OCI-LY7 (cell line): ENCODE data around the gene ATP2C1. TPM values are rescaled to one million over a fixed set of nuclear protein-coding genes. Genes with fewer than 3 reads are reported as not detected.

ENCODE experiments used
- BruUV-seq: library from RNA; stranded (reverse); fragments of 400-500 nt; replicated peaks from 2 replicates; lab custom pipeline; 2021; lab: Mats Ljungman, UMichigan
- CTCF ChIA-PET: fragments of 300-600 bp; sonication (Branson Sonifier 250); formaldehyde crosslinking; loops from one replicate; lab custom pipeline; 2022; ENCODE audit warnings: antibody characterized with exemption; ENCODE audit not compliant: unreplicated experiment; lab: Charles Lee
- POLR2A ChIA-PET: fragments of 300-600 bp; sonication (Branson Sonifier 250); formaldehyde crosslinking; loops from one replicate; lab custom pipeline; 2022; ENCODE audit warnings: antibody characterized with exemption; lab: Charles Lee
- DNase-seq: peaks from one replicate; pipeline ENCODE4 v3.0.0-alpha.2; 2015; ENCODE audit warnings: low spot score
- H2AFZ ChIP-seq: fragments of 200-600 bp; sonication (generic), shearing (Covaris generic); 2 replicates; pipeline ENCODE4 v1.6.1; 2014; ENCODE audit warnings: mild to moderate bottlenecking, antibody characterized with exemption, low read length, moderate library complexity
- H3K27ac ChIP-seq: fragments of 200-600 bp; sonication (generic); 2 replicates; pipeline ENCODE4 v1.5.1; 2014; ENCODE audit warnings: mixed run types, low read depth, mild to moderate bottlenecking, moderate library complexity, low read length, inconsistent platforms; ENCODE audit not compliant: poor library complexity, severe bottlenecking
- H3K36me3 ChIP-seq: fragments of 200-600 bp; sonication (generic); 2 replicates; pipeline ENCODE4 v1.6.1; 2014; ENCODE audit warnings: mild to moderate bottlenecking, antibody characterized with exemption, low read length, moderate library complexity, mixed read lengths; ENCODE audit not compliant: insufficient read depth
- H3K4me1 ChIP-seq: fragments of 200-600 bp; sonication (generic); 2 replicates; pipeline ENCODE4 v1.5.1; 2014; ENCODE audit warnings: mild to moderate bottlenecking, low read length; ENCODE audit not compliant: insufficient read depth, poor library complexity, severe bottlenecking
- H3K4me2 ChIP-seq: fragments of 200-600 bp; sonication (generic); 2 replicates; pipeline ENCODE4 v1.6.1; 2014; ENCODE audit warnings: mild to moderate bottlenecking, low read length
- H3K4me3 ChIP-seq: fragments of 200-600 bp; sonication (generic); 2 replicates; pipeline ENCODE4 v1.5.1; 2014; ENCODE audit warnings: mild to moderate bottlenecking, low read depth, low read length; ENCODE audit not compliant: poor library complexity, severe bottlenecking
- H3K79me2 ChIP-seq: fragments of 200-600 bp; sonication (generic); 2 replicates; pipeline ENCODE4 v1.6.1; 2016; ENCODE audit warnings: low read depth, mild to moderate bottlenecking, low read length, moderate library complexity, mixed read lengths; ENCODE audit not compliant: insufficient read depth
- H3K9me2 ChIP-seq: fragments of 200-600 bp; sonication (generic); 2 replicates; pipeline ENCODE4 v1.6.1; 2016; ENCODE audit warnings: mild to moderate bottlenecking, low read length, mixed read lengths; ENCODE audit not compliant: insufficient read depth
- H3K9me3 ChIP-seq: fragments of 200-600 bp; sonication (generic); 2 replicates; pipeline ENCODE4 v1.6.1; 2014; ENCODE audit warnings: mild to moderate bottlenecking, mixed run types, low read length, mixed read lengths
- H4K20me1 ChIP-seq: fragments of 200-600 bp; sonication (generic); 2 replicates; pipeline ENCODE4 v1.6.1; 2014; ENCODE audit warnings: mild to moderate bottlenecking, antibody characterized with exemption, low read length, moderate library complexity, mixed read lengths; ENCODE audit not compliant: insufficient read depth
- EZH2phosphoT487 ChIP-seq: fragments of 200-600 bp; sonication (generic); IDR thresholded peaks from 2 replicates; pipeline ENCODE4 v1.6.1; 2018; ENCODE audit warnings: low read depth, borderline replicate concordance, mild to moderate bottlenecking, mixed run types, antibody characterized with exemption, low read length, moderate library complexity, mixed read lengths
- intact Hi-C: fragments of 100-400 bp; cut with micrococcal nuclease; formaldehyde crosslinking; loops from one replicate; pipeline ENCODE4 v1.10.0; 2022; ENCODE audit not compliant: unreplicated experiment
- total RNA-seq, 2 experiments: library from RNA; depleted of rRNA in 1 of 2; stranded (reverse); fragments of >200 nt in 1 of 2; shearing (Covaris generic) in 1 of 2; gene quantifications; 2 replicates each; pipeline ENCODE4 v1.2.3, GENCODE V29; 2014 to 2022
- TF ChIP-seq, protein P1 (sequence below): fragments of 200-600 bp; sonication (generic); conservative IDR thresholded peaks from 2 replicates; pipeline ENCODE4 v1.5.1; 2014; ENCODE audit warnings: mild to moderate bottlenecking, antibody characterized with exemption, low read length, moderate library complexity, mixed read lengths

ATP2C1 gene
- total RNA-seq, 2 experiments from 2014 or later, result 31.1 to 56.8 TPM

DNA sequence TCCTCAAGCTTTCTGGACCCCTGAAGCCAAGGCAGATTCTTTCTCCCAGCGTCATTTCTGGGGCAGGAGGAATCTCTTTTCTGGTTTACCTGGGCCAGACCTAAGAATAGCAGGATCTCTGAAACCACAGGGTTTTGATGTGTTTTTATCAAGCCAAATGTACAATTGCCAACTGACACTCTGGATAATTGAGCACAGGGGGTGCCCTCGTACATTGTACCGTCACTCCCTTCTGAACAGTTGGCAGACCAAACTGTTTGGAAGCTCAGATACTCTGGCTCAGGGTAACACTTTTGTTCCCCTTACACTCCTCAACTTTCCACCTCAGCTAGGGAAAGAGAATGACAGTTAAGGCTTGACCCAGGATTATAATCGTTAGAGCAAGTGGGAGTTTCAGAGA, 82.8 kb downstream of the ATP2C1 start:
- H3K4me2 ChIP-seq, result no peak overlapping the region
- no peaks in the 10 kb centered on the region for H3K4me1 ChIP-seq
- ChIA-PET POLR2A (no interaction called here), CTCF (no interaction called here)
- H2AFZ ChIP-seq, result no peak overlapping the region
- no peaks in the 10 kb centered on the region for H3K9me3 ChIP-seq
- H3K9me2 ChIP-seq, result no peaks in the 10 kb centered on the region
- no peak overlapping the region for H3K27ac ChIP-seq
- no TSS peak for BruUV-seq
- H3K79me2 ChIP-seq, result no peaks in the 10 kb centered on the region
- TF ChIP-seq, protein P1, sequence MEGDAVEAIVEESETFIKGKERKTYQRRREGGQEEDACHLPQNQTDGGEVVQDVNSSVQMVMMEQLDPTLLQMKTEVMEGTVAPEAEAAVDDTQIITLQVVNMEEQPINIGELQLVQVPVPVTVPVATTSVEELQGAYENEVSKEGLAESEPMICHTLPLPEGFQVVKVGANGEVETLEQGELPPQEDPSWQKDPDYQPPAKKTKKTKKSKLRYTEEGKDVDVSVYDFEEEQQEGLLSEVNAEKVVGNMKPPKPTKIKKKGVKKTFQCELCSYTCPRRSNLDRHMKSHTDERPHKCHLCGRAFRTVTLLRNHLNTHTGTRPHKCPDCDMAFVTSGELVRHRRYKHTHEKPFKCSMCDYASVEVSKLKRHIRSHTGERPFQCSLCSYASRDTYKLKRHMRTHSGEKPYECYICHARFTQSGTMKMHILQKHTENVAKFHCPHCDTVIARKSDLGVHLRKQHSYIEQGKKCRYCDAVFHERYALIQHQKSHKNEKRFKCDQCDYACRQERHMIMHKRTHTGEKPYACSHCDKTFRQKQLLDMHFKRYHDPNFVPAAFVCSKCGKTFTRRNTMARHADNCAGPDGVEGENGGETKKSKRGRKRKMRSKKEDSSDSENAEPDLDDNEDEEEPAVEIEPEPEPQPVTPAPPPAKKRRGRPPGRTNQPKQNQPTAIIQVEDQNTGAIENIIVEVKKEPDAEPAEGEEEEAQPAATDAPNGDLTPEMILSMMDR, result no peak
- no peak for TF ChIP-seq EZH2phosphoT487
- no peak for DNase-seq
- H3K36me3 ChIP-seq, result peaks cover 57% of the 10 kb centered on the region
- intact Hi-C loops, result no loop called here
- H3K4me3 ChIP-seq, result no peak overlapping the region
- H4K20me1 ChIP-seq, result no peaks in the 10 kb centered on the region

- intact Hi-C loops, result no loop called here
- Histone ChIP-seq H3K9me3 (no peaks in the 10 kb centered on the region), H3K27ac (no peak overlapping the region), H3K9me2 (no peaks in the 10 kb centered on the region), H3K36me3 (peaks cover 45% of the 10 kb centered on the region), H3K4me1 (no peaks in the 10 kb centered on the region), H3K79me2 (no peaks in the 10 kb centered on the region), H2AFZ (no peak overlapping the region), H3K4me2 (no peak overlapping the region), H3K4me3 (no peak overlapping the region), H4K20me1 (no peaks in the 10 kb centered on the region)
- no peak for DNase-seq
- ChIA-PET POLR2A (no interaction called here), CTCF (no interaction called here)
- TF ChIP-seq EZH2phosphoT487, result no peak
- TF ChIP-seq, protein P1, result no peak
- BruUV-seq, result no TSS peak
Observed at GRCh38 chr3:130979117-130979516, 85.2 kb downstream of the ATP2C1 start.

- Histone ChIP-seq H3K9me3 (no peaks in the 10 kb centered on the region), H2AFZ (no peak overlapping the region), H3K4me3 (no peak overlapping the region), H3K79me2 (no peaks in the 10 kb centered on the region), H3K4me1 (no peaks in the 10 kb centered on the region), H3K27ac (no peak overlapping the region), H3K36me3 (peaks cover 30% of the 10 kb centered on the region; the same call in 1 of the 2 replicates), H4K20me1 (no peaks in the 10 kb centered on the region), H3K4me2 (no peak overlapping the region), H3K9me2 (no peaks in the 10 kb centered on the region)
- intact Hi-C loops, result no loop called here
- BruUV-seq, result no TSS peak
- no peak for TF ChIP-seq EZH2phosphoT487
- TF ChIP-seq, protein P1, result no peak
- ChIA-PET CTCF (no interaction called here), POLR2A (interaction anchor here (0.6 kb wide), 1 partner anchor 234 kb away, joined by 5 read pairs; no protein-coding TSS in a partner anchor)
- DNase-seq, result no peak
Observed at GRCh38 chr3:130981469-130981868, 87.6 kb downstream of the ATP2C1 start.
